ENCODE measurements around the gene TOX2. TPM values are rescaled to one million over a fixed set of nuclear protein-coding genes. Genes with fewer than 3 reads are reported as not detected.

Gene TOX2
- total RNA-seq, 4 donors from 2014 or later, result 0.40 to 3.0 (median 1.6) TPM

DNA sequence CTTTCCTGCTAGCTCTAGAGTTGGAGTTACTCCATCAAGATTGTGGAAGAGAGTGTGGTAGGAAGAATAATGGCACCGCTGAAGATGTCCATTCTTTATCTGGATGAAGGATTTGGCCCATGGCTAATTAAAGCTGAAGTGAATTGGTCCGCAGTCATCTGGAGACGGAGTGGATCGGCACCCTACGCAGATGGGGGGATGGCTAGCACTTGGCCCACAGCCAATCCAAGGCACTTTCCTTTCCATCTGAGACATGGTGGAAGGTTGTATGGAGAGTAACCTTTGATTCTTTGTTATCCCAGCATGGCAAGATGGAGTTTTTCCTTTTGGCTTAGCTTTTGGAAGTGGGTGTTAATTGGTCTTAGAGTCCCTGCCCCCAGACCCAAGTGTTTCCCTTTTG lies 184.0 kb downstream of the TOX2 start:
- TF ChIP-seq, protein P1, sequence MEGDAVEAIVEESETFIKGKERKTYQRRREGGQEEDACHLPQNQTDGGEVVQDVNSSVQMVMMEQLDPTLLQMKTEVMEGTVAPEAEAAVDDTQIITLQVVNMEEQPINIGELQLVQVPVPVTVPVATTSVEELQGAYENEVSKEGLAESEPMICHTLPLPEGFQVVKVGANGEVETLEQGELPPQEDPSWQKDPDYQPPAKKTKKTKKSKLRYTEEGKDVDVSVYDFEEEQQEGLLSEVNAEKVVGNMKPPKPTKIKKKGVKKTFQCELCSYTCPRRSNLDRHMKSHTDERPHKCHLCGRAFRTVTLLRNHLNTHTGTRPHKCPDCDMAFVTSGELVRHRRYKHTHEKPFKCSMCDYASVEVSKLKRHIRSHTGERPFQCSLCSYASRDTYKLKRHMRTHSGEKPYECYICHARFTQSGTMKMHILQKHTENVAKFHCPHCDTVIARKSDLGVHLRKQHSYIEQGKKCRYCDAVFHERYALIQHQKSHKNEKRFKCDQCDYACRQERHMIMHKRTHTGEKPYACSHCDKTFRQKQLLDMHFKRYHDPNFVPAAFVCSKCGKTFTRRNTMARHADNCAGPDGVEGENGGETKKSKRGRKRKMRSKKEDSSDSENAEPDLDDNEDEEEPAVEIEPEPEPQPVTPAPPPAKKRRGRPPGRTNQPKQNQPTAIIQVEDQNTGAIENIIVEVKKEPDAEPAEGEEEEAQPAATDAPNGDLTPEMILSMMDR (IDR thresholded peaks at IDR 0.05), result no peak
- TF ChIP-seq EP300 (IDR thresholded peaks at IDR 0.05) (no peak), POLR2AphosphoS5 (IDR thresholded peaks at IDR 0.05) (no peak), POLR2A (IDR thresholded peaks at IDR 0.05) (no peak)
- DNase-seq (ENCODE audit: low spot score in 2 of 2), result no peak
- Histone ChIP-seq H3K36me3 (no peaks in the 10 kb centered on the region), H3K4me3 (no peak overlapping the region), H3K27me3 (peaks cover 6% of the 10 kb centered on the region), H3K9me3 (no peaks in the 10 kb centered on the region), H3K4me1 (no peaks in the 10 kb centered on the region), H3K27ac (no peak overlapping the region)
- 92% methylated on average over 5 of the region's 5 CpGs for WGBS

DNA sequence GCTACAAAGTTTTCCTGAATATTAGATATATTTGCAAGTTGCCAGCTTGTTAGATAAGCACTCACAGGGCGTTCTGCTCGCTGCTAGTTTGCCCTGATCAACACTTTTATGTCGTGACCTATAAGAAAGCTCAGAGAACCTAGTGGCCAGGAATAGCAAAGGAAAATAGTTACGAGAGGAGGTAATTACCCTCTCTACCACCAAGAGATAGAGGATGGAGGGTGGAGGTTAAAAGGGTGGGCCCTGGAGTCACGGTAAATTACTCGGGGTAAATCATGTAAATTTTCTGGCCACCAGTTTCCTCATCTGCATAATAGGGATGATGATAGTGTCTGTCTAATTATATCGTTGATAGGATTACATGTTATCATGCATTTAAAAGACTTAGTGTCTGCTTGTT lies 185.2 kb downstream of the TOX2 start:
- Histone ChIP-seq H3K27me3 (peaks cover 12% of the 10 kb centered on the region), H3K27ac (no peak overlapping the region), H3K4me1 (no peaks in the 10 kb centered on the region), H3K4me3 (no peak overlapping the region), H3K36me3 (no peaks in the 10 kb centered on the region), H3K9me3 (no peaks in the 10 kb centered on the region)
- DNase-seq (ENCODE audit: low spot score in 2 of 2), result no peak
- TF ChIP-seq POLR2AphosphoS5 (IDR thresholded peaks at IDR 0.05), result no peak
- TF ChIP-seq POLR2A (IDR thresholded peaks at IDR 0.05), result no peak
- TF ChIP-seq, protein P1 (IDR thresholded peaks at IDR 0.05), result no peak
- no peak for TF ChIP-seq EP300 (IDR thresholded peaks at IDR 0.05)
- 61% methylated on average over 7 of the region's 7 CpGs for WGBS

DNA sequence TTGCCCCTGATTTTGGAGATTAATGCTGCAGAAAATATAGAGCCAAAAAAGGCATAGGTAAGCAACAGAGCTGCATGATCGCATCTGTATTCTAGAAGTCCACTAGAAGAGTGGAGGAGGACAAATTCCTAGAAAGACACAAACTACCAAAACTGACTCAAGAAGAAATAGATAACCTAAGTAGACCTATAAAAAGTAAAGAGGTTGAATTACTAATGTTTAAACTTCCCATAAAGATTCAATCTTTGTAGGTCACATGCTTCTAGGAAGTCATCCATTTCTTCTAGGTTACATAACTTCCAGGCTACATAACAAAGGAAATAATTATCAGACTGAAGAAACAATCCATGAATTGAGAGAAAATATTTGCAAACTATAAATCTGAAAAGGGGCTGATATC lies 187.9 kb downstream of the TOX2 start:
- Histone ChIP-seq H3K4me1 (no peaks in the 10 kb centered on the region), H3K27ac (no peak overlapping the region), H3K9me3 (no peaks in the 10 kb centered on the region), H3K4me3 (no peak overlapping the region), H3K36me3 (no peaks in the 10 kb centered on the region), H3K27me3 (peaks cover 24% of the 10 kb centered on the region)
- TF ChIP-seq EP300 (IDR thresholded peaks at IDR 0.05) (no peak), POLR2A (IDR thresholded peaks at IDR 0.05) (no peak), POLR2AphosphoS5 (IDR thresholded peaks at IDR 0.05) (no peak)
- TF ChIP-seq, protein P1 (IDR thresholded peaks at IDR 0.05), result no peak
- WGBS, result 95% methylated on average over 1 of the region's 1 CpG
- no peak for DNase-seq (ENCODE audit: low spot score in 2 of 2)

DNA sequence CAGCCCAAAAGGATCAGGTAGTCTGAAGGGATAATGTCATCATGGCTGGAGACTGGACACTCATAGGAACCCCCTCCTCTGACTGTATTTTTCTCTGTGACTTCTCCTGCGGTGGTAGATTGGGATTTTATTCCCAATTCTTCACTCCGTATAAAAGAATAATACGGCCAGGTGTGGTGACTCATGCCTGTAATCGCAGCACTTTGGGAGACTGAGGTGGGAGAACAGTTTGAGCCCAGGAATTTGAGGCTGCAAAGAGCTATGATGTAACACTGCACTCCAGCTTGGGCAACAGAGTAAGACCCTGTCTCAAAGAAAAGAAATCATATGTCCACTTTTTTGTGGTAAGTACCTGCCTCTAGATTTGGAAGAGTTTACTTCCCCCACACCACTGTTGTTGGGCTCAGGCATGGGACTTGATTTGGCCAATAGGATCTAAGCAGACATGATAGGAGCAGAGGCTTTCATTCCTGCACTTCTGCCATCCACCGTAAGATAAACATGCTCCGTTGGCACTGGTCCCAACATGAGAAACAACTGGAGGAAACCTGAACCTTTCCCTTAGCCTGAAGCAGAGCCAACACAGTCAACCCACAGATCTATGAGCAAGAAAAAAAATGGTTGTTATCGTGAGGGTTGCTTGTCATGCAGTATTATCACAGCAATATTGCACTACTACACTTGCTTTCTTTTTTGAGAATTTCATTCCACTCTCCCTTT lies 190.3 kb downstream of the TOX2 start:
- Histone ChIP-seq H3K27me3 (peaks cover 30% of the 10 kb centered on the region), H3K4me3 (no peak overlapping the region), H3K36me3 (no peaks in the 10 kb centered on the region), H3K4me1 (no peaks in the 10 kb centered on the region), H3K27ac (no peak overlapping the region), H3K9me3 (no peaks in the 10 kb centered on the region)
- DNase-seq (ENCODE audit: low spot score in 2 of 2), result no peak
- no peak for TF ChIP-seq EP300 (IDR thresholded peaks at IDR 0.05)
- TF ChIP-seq POLR2A (IDR thresholded peaks at IDR 0.05), result no peak
- no peak for TF ChIP-seq POLR2AphosphoS5 (IDR thresholded peaks at IDR 0.05)
- TF ChIP-seq, protein P1 (IDR thresholded peaks at IDR 0.05), result no peak
- 33% methylated on average over 7 of the region's 7 CpGs for WGBS

DNA sequence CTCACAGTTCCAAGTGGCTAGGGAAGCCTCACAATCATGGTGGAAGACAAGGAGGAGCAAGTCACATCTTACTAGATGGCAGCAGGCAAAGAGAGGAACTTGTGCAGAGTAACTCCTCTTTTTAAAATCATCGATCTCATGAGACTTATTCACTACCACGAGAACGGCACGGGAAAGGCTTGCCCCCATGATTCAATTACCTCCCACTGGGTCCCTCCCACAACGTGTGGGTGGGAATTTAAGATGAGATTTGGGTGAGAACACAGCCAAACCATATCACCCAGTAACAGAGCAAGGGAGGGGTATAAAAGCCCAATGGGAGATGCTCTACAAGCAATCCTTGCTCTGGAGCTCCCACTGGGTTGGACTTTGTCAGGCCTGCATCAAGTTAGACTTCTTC lies 192.0 kb downstream of the TOX2 start:
- no peaks in the 10 kb centered on the region for H3K36me3 ChIP-seq
- H3K27ac ChIP-seq, result no peak overlapping the region
- WGBS, result 66% methylated on average over 5 of the region's 5 CpGs

More for the DNA sequence above, 192.0 kb downstream of the TOX2 start:
- H3K4me3 ChIP-seq, result no peak overlapping the region
- no peaks in the 10 kb centered on the region for H3K9me3 ChIP-seq
- no peak for DNase-seq (ENCODE audit: low spot score in 2 of 2)
- TF ChIP-seq, protein P1 (IDR thresholded peaks at IDR 0.05), result no peak
- no peak for TF ChIP-seq EP300 (IDR thresholded peaks at IDR 0.05)
- TF ChIP-seq POLR2A (IDR thresholded peaks at IDR 0.05), result no peak
- TF ChIP-seq POLR2AphosphoS5 (IDR thresholded peaks at IDR 0.05), result no peak
- no peaks in the 10 kb centered on the region for H3K4me1 ChIP-seq
- H3K27me3 ChIP-seq, result peaks cover 37% of the 10 kb centered on the region
